Esophagus squamous epithelium (tissue), 4 donors: ENCODE results near the gene TXN2.

ENCODE experiments used
- POLR2A ChIP-seq, 4 donors: fragments of 450-650 bp; IDR thresholded peaks; one replicate each; pipeline ENCODE4 v1.6.1; 2017; ENCODE audit warnings: antibody characterized with exemption in 4 of 4, mild to moderate bottlenecking in 4 of 4, moderate library complexity in 3 of 4
- TF ChIP-seq, protein P1 (sequence below), 6 experiments: fragments of 450-650 bp in 4 of 6; fragments of 200-600 bp in 2 of 6; sonication (generic) in 2 of 6; IDR thresholded peaks; one replicate each; pipeline ENCODE4 v1.5.1; 2016 to 2019; ENCODE audit warnings: antibody characterized with exemption in 6 of 6, mild to moderate bottlenecking in 4 of 6, moderate library complexity in 4 of 6

DNA sequence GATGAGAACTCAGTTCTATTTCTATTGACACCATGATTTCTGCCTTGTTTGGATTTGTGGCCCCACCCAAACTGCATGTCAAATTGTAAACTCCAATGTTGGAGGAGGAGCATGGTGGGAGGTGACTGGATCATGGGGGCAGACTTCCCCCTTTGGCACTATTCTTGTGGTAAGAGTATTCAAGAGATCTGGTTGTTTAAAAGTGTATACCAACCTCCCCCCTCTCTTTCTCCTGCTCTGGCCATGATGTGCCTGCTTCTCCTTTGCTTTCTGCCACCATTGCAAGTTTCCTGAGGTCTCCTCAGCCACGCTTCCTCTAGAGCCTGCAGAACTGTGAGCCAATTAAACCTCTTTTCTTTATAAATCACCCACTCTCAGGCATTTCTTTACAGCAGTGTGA is 33.3 kb upstream of the TXN2 start:
- TF ChIP-seq, protein P1, sequence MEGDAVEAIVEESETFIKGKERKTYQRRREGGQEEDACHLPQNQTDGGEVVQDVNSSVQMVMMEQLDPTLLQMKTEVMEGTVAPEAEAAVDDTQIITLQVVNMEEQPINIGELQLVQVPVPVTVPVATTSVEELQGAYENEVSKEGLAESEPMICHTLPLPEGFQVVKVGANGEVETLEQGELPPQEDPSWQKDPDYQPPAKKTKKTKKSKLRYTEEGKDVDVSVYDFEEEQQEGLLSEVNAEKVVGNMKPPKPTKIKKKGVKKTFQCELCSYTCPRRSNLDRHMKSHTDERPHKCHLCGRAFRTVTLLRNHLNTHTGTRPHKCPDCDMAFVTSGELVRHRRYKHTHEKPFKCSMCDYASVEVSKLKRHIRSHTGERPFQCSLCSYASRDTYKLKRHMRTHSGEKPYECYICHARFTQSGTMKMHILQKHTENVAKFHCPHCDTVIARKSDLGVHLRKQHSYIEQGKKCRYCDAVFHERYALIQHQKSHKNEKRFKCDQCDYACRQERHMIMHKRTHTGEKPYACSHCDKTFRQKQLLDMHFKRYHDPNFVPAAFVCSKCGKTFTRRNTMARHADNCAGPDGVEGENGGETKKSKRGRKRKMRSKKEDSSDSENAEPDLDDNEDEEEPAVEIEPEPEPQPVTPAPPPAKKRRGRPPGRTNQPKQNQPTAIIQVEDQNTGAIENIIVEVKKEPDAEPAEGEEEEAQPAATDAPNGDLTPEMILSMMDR (IDR thresholded peaks at IDR 0.05), result no peak
- TF ChIP-seq POLR2A (IDR thresholded peaks at IDR 0.05), result no peak
